GM21737 (cell line): ENCODE results near the gene KMT5C.
"Not testable (repeated sequence)": the region's sequence is repeated elsewhere in the genome, so short reads cannot be mapped to it uniquely, and the experiment has no call there.

ENCODE experiments used
- ATAC-seq: cut with Tn5 transposase; IDR thresholded peaks from one replicate; pipeline ENCODE4 v1.9.1; 2021; ENCODE audit warnings: mild to moderate bottlenecking, moderate library complexity; ENCODE audit not compliant: unreplicated experiment

Gene KMT5C

GRCh38 chr19:55315956-55316525 is 23.6 kb upstream of the KMT5C start:
- no peak for ATAC-seq

GRCh38 chr19:55316646-55317045 is 23.0 kb upstream of the KMT5C start:
- no peak for ATAC-seq

- no peak for ATAC-seq
Observed at GRCh38 chr19:55319785-55320184, 19.9 kb upstream of the KMT5C start.

GRCh38 chr19:55320844-55321419 is 18.7 kb upstream of the KMT5C start:
- ATAC-seq, result no peak

GRCh38 chr19:55321466-55322137 is 18.1 kb upstream of the KMT5C start:
- ATAC-seq, result no peak

- ATAC-seq, result no peak
Observed at GRCh38 chr19:55322204-55322885, 17.3 kb upstream of the KMT5C start.

GRCh38 chr19:55324662-55325061 is 15.0 kb upstream of the KMT5C start:
- no peak for ATAC-seq

- ATAC-seq, result no peak
Observed at GRCh38 chr19:55325172-55325571, 14.5 kb upstream of the KMT5C start, which contains the start of gene TMEM150B. Gene TMEM150B, minus strand, starts transcription at chr19:55325341. Its CDS starts 4,305 bp downstream, at chr19:55321036.

GRCh38 chr19:55328774-55329318 is 10.8 kb upstream of the KMT5C start:
- not testable (repeated sequence) for ATAC-seq

- ATAC-seq, result not testable (repeated sequence)
Observed at GRCh38 chr19:55329791-55330190, 9.9 kb upstream of the KMT5C start.

- ATAC-seq, result no peak
Observed at GRCh38 chr19:55333870-55334269, 5.8 kb upstream of the KMT5C start.

- ATAC-seq, result no peak
Observed at GRCh38 chr19:55336101-55336500, 3.6 kb upstream of the KMT5C start.

- no peak for ATAC-seq
Observed at GRCh38 chr19:55339889-55340783, 460 bp downstream of the KMT5C start.

GRCh38 chr19:55340784-55341147 is 1.1 kb downstream of the KMT5C start:
- no peak for ATAC-seq

GRCh38 chr19:55341171-55341588 is 1.5 kb downstream of the KMT5C start:
- no peak for ATAC-seq

- ATAC-seq, result no peak
Observed at GRCh38 chr19:55341595-55342531, 2.2 kb downstream of the KMT5C start.

GRCh38 chr19:55344444-55344843 is 4.8 kb downstream of the KMT5C start:
- no peak for ATAC-seq

- ATAC-seq, result no peak
Observed at GRCh38 chr19:55345101-55345817, 5.6 kb downstream of the KMT5C start.
